CD4-positive, alpha-beta T cell treated with Interleukin-21 for 1 hour (primary cell): Measurements from ENCODE around the gene DGCR8.
"Not testable (repeated sequence)": the region's sequence is repeated elsewhere in the genome, so short reads cannot be mapped to it uniquely, and the experiment has no call there.

Experiments used
- DNase-seq: peaks from one replicate; pipeline ENCODE4 v3.0.0-alpha.2; 2020

DGCR8 gene

DNA sequence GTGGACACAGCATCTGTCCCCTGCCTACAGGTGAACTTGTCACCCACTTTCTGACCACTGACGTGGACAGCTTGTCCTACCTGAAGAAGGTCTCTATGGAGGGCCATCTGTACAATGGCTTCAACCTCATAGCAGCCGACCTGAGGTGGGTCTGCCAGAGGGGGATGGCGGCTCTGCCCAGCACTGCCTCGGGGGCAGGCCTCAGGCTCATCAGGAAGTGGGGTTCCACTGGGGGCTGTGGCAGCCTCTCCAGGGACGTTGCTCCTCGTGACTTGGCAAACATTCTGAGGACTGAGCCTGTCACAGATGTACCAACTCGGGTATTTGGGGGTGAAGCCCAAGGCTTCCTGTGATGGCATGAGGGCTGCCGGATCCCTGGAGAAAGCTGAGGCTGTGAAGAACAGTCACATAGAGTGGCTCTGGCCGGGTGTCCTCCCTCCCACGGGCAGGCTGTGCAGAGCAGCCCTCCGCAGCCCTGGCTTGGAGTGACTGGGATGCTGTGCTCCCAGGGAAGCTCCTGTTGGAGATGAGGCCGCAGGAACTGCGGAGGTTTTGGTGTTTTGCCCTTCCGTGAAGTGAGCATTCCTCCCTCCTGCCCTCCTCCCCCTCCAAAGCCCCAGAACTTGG is 26.5 kb upstream of the DGCR8 start:
- DNase-seq, result no peak

DNA sequence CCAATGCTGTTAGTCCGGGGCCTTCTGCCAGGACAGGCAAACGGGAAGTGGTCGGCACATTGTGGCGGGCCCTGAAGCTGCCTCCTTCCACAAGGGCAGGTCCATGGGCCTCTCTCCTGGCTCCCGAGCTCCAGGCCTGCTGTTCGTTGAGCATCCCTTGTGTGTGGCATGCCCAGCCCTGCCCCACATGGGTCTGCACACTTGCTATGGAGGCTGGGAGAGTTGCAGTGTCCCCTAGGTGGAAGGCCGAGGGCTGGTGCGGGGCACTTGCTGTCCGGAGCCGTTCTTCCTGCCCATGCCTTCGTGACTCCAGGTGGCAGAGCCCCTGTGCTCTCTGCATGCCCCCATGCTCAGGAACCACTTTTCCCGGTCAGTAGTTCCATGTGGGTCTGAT is 26.0 kb upstream of the DGCR8 start:
- no peak for DNase-seq

DNA sequence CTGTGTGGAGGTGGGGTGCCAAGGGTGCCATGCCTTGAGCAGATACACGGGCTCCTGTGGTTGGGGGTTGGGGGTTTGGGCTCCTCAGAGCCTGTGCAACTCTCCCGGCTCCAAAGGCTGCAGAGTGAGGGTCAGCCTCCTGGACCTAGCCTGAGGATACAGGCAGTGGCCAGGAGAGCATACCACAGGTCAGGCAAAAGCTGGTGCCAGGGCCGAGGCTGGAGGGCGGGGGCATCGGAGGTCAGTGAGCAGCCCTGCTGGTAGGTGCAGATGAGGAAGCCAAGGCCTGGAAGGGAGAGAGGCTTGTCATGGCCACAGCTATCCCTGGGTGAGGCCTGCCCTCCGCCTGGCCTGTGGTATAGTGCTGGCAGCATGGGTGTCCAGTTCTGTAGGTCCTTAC is 25.6 kb upstream of the DGCR8 start:
- DNase-seq, result no peak

DNA sequence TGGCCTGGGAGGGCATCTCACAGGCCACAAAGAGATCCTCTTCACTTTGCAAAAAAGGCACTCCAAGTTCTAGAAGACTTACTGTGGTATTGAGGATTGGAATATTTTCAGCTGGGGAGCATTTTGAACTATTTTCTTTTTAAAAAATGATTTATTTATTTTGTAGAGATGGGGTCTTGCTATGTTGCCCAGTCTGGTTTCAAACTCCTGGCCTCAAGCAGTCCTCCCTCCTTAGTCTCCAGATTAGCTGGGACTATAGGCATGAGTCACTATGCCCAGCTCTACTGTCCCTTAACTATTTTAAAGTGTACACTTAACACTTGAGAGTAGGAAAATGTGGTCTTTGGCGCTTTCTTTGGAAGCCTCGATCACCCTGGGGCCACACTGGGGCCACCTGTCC is 24.9 kb upstream of the DGCR8 start:
- DNase-seq, result no peak

DNA sequence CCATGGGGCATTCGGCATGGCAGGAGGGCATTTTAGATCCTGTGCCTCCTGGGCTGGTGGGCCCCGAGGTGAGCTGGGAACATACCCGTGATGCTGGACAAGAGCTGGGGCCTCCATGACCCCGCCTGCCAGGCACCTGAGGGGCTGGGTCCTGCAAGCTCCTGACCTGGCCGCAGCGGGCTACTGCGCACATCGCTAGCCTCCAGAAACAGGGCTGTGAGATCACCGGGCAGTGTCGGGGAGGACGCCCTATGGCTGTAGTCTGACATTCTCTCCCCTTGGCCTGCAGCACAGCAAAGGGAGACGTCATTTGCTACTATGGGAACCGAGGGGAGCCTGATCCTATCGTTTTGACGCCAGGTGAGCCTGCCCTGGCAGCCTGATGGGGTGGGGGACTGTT is 24.4 kb upstream of the DGCR8 start:
- DNase-seq, result no peak

DNA sequence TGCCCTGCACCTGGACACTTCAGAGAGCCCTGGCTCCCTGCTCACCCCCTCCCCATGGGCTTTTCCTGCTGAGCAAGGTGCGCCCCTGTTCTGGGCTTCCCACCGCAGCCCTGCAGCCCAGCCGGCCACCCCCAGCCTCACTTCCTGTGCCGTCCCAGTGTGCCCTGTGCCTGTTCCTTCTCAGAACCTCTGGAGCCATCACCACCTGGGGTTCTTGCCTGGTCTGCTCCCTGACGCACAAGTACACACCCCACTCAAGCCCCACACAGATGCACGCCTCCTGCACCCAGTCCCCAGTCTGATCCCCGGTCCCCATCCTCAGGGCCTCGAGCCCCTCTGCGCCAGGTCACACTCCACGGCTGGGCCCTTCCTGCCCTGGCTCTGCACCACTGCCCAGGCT is 23.9 kb upstream of the DGCR8 start:
- no peak for DNase-seq

DNA sequence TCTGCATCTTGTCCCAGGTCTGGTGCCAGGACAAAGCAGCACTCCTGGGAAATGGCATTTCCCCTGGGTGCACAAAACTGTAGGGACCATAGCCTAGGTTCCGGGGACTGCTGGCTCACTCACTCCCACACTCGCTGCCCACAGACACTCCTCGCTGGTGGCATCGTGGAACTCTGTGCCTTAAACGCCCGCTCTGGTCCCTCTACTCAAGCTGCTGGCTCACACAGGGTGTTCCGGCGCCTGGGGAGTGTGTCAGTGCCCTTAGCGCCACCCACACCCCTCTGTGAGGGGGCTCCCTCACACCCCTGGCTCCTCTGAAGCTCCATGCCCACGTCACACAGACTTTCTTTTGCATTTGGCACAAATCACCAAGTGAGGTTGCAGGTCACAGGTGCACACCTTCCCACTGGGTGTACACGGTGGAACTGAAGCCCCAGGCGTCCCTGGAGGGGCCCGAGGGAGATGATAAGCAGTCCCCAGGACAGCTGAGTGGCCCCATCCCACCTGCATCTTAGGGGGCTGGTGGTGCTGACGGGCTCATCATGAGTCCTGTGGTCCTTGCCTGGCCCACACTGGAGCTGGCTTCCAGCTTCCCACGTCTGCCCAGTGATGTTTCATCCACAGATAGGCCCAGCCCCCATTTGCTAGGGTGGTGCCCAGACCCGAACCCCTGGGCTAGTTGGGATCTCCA is 23.2 kb upstream of the DGCR8 start:
- DNase-seq, result no peak

DNA sequence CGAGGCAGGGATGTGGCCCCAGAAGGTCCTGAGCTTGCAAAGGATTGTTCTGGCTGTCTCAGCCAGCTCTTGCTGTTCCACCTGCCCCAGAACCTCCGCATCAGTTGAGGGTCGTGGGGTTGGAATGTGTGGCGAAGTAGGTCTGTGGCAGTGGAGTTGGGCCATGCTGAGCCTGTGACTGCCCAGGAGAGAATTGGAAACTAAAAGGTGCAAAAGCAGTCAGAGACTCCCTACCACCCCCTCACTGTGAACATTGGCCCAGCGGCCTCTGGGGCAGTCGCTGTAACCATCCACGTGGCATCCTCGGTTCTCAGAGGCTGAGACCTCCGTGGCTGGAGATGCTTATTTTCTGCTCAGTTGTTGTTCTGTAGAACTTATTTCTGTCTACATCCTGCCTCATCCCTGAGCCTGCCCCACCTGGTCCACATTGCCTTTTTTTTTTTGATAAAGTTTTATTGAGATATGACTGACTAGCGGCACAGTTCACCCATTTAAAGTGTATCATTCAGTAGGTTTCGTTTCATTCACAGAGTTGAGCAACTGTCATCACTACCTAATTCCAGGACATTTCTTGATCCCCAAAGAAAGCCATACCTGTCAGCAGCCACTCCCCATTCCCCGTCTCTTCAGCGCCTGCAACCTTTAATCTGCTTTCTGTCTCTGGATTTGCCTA is 22.3 kb upstream of the DGCR8 start:
- DNase-seq, result no peak

DNA sequence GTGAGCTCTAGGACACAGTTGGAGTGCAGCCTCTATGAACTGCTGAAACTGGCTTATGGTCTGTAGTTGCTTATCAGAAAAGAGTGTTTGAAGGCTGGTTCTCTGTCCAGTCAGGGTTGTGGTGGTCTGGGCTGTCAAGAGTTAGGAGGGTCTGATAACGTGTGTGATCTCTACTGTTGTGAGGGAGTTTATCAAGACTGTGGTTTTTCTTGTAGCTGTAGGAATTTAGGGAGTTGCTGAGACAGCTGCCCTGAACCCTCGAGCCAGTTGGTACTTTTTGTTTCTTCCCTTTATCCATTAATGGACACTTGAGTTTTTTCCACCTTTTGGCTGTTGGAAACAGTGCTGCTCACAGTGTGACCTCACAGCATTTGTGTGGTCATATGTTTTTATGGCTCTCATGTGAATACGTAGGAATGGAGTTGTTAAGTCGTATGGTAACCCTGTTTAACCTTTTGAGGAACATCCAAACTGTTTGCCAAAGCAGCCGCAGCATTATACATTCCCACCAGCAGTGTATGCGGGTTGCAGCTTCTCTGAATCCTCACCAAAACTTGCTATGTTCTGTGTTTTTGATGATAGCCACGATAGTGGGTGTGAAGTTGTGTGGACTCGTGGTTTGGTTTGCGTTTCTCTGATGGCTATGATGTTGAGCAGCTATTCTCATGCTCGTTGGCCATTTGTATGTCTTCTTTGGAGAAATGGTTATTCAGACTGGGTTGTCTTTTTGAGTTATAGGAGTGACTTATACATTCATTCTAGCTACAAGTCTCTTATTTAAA is 20.9 kb upstream of the DGCR8 start:
- DNase-seq, result no peak

DNA sequence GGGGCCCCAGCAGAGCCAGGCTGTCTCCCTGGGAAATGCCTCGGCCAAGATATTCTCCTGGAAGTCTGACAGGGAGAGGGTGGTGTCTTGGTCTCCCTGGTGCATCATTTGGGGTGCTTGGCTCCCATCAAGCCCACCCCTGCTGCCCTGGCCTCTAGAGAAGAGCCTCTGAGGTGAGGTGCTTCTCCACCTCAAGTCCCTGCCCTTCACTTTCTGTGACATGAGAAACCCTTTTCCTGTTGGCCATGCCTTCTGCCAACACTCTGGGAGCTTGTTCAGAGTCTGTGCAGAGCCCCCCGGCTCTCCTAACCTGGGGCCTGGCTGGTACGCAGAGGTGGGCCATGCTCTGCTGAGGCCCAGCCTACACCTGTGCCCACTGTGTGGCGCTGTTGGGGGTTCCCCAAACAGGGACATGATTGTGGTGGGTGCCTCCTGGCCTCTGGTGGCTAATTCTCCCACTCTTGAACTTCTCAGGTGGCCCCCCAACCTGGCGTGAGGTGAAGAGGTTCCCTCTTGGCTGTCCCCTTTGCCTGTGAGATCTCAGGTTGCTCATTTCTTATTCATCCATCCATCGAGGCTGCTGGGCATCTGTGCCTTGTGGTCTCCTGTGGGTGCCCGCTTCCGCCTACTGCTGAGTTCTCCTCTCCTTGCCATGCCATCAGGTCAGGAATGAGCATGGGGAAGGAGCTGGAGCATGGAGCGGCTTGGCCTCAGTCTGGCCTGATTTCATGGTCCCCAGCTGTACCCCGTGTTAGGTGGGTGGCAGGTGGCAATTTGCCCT is 19.2 kb upstream of the DGCR8 start:
- peak; percentile 16 for DNase-seq

DNA sequence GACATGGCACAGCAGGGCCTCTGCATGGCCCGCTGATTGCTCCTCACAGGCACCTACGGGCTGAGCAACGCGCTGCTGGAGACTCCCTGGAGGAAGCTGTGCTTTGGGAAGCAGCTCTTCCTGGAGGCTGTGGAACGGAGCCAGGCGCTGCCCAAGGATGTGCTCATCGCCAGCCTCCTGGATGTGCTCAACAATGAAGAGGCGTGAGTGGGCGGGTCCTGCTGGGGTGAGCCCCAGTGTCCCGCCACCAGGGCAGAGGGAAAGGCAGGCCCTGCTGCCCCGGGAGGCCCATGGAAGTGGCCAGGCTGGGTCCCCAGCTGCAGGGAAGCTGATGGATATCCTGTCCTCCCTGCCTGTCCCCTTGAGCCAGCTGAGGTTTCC is 18.6 kb upstream of the DGCR8 start:
- DNase-seq, result no peak

DNA sequence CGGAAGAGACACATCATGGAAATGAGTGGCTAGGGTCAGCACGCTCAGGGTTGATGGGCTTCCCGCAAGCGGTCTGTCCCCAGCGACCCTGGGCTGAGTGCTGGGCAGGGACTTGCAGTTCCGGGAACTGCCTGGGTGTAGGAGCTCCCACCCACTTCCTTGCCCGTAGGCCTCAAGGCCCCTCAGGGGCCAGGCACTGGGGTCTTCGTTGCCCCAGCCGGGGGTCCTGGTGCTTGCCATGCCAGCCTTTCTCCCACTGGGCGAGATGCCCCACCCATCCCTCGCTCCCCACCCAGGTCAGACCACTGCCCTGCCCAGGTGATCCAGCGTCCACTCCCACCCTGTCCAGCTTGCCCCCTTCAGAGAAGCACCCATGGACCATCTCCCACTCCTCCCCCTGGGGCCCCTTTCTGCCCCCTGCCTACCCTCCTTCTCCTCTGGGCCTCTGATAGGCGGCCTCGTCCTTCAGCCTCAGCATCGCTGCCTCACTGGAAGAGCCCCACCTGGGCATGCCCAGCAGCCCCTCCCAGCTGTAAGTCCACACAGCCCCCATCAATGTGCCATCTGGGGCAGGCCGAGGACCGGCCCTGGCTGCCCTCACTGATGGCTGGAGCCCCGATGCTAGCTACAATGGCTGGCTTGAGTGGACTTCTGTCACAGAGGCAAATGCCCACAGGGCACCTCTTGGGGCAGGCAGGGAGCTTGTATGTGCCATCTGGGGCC is 17.8 kb upstream of the DGCR8 start:
- DNase-seq, result no peak

DNA sequence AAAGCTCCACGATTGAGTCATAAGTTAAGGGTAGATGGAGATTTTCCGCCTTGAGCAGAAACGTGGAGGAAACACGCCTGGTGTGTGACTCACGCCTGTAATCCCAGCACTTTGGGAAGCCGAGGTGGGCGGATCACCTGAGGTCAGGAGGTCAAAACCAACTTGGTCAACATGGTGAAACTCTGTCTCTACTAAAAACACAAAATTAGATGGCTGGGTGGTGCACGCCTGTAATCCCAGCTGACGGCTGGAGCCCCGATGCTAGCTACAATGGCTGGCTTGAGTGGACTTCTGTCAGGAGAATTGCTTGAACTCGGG is 17.3 kb upstream of the DGCR8 start:
- no peak for DNase-seq

DNA sequence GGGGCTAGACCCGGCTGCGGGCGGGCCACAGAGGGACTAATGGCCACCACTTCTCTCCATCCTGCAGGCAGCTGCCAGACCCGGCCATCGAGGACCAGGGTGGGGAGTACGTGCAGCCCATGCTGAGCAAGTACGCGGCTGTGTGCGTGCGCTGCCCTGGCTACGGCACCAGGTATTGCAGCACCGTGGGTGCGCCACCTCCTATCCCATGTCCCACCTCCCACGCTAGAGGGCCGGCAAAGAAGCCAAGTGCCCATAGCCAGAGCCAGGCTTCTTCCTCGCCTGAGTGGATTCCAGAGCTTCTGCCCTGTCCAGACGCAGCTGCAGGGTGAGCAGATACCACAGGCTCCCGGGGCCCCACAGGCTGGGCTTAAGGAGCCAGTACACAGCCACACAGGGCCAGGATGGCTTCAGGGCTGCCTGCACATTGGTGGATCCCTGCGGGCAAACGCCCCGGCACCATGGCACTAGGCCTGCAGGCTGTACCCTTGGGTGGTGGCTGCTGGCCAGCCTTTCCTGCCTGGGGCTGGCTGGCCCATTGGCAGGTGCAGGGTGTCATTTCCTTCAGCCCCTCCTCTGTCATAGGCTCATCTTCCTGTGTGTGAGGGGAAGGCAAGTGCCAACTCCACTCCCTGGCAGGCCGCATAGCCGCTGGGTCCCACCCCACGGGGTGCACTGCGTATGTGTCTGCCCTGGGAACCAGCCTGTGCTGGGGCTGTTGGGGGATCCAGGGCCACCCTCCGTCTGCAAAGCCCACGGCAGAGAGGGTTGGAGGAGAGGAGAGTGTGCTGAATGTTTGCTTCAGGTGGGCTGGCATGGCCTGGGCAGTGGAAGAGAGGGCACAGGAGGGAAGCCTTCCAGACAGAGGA is 16.5 kb upstream of the DGCR8 start:
- no peak for DNase-seq

DNA sequence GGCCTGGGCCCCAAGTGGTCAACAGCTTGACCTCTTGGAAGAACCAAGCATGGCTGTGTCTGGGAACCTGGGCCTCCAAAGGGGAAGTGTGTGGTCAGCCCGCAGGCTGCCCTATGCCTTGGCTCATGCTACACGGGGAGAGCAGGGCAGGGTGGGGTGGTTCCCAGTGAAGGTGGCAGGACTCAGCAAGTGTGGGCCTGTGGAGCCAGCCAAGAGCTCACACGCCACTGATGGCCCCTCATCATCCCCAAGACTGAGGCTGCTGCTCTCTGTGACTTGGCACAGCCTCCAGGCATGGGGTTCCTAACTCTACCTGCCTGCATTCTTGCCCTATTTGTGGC is 15.9 kb upstream of the DGCR8 start:
- DNase-seq, result no peak

DNA sequence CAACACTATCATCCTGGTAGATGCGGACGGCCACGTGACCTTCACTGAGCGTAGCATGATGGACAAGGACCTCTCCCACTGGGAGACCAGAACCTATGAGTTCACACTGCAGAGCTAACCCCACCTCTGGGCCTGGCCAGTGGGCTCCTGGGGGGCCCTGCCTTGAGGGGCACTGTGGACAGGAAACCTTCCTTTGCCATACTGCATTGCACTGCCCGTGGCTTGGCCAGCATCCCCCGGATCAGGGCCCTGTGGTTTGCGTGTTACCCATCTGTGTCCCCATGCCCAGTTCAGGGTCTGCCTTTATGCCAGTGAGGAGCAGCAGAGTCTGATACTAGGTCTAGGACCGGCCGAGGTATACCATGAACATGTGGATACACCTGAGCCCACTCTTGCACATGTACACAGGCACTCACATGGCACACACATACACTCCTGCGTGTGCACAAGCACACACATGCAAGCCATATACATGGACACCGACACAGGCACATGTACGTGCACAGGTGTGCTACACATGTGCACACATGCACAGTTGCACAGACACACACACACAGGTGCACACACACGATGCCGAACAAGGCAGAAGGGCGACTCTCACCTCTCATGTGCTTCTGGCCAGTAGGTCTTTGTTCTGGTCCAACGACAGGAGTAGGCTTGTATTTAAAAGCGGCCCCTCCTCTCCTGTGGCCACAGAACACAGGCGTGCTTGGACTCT is 15.3 kb upstream of the DGCR8 start:
- DNase-seq, result no peak

DNA sequence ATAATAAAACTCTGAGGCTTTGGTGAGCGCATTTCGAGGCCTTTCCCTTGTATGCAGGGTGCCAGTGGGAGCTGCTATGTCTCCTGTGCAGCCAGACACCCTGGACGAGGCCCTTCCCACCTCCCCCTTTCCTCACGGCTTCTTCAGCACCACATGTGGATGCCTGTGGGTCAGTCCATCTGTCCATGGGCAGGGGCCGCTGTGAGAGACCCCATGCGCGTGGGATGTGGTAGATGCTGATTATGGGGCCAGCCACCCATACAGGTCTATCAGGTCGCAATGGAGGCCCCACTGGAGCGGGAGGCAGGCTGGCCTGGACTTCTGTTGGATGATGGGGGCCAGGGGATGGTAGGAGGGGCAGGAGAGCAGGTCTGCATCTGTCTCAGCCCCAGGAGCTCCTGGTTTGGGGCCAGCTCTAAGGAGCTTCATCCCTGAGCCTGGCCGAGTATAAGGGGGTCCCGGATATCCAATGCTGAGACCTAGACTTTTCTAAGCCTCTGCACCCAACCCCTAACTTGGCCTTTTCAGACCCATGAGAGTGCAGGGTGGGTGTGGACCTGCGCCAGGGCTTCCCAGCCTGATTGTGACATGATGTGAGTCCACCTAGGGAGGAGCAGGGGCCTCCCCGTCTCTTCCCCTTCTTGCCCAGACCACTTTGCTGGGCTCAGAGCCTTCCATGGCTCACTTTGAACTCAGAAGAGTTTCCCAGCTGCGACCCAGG is 14.0 kb upstream of the DGCR8 start:
- DNase-seq, result no peak

DNA sequence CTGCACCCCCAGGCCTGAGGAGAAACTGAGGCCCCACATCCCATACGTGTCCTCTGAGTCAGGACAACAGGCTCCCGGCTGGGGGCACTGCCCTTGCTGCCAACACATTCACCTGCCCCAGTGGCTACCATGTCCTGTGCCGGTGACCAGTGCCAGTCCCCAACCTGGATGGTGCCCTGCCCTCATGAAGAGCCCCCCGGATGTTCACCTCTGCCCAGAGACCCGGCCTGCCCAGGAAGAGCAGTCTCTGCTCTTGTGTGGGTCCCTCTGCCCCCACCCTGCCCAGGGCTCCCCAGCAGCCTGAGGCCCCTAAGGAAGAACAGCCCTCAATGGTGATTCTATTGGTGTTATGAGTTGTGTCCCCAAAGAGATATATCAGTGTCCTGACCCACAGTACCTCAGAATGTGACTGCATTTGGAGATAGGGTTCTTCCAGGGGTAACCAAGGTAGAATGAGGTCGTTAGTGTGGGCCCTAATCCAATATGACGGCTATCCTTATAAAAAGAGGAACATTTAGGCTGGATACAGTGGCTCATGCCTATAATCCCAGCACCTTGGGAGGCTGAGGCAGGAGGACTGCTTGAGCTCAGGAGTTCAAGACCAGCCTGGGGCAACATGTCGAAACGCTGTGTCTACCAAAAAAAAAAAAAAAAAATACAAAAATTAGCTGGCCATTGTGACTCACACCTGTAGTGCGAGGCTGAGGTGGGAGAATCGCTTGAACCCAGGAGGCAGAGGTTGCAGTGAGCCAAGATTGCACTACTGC is 13.2 kb upstream of the DGCR8 start:
- no peak for DNase-seq

DNA sequence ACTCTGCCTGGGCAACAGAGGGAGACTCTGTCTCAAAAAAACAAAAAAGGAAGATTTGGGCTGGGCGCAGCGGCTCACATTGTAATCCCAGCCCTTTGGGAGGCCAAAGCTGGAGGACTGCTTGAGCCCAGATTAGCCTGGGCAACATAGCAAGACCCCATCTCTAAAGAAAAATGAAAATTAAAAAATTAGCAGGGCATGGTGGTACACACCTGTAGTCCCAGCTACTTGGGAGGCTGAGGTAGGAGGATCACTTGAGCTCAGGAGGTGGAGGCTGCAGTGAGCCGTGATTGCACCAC is 12.7 kb upstream of the DGCR8 start:
- DNase-seq, result not testable (repeated sequence)

DNA sequence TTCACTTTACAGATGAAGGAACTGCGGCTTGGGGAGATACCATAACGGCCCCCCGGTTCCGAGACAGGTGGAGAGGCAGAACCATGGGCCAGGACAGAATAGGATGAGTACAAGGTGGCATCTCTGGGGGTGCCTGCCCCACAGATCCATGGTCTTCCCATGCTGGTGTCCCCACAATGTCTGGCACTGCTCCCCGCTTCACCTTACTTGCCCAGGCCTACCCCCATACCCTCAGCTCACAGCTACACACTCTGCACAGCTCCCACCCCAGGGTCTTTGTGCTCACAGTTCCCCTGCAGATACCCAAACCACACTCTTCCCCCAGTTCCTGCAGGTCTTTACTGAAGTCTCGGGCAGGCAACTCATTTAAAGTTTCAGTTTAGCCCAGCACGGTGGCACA is 11.4 kb upstream of the DGCR8 start:
- DNase-seq, result no peak
